Pons (tissue), 1 donor: ENCODE measurements around the gene NPL.

Experiments used
- DNase-seq: peaks from one replicate; pipeline ENCODE4 v3.0.0-alpha.2; 2016; ENCODE audit warnings: low spot score

Gene NPL

DNA sequence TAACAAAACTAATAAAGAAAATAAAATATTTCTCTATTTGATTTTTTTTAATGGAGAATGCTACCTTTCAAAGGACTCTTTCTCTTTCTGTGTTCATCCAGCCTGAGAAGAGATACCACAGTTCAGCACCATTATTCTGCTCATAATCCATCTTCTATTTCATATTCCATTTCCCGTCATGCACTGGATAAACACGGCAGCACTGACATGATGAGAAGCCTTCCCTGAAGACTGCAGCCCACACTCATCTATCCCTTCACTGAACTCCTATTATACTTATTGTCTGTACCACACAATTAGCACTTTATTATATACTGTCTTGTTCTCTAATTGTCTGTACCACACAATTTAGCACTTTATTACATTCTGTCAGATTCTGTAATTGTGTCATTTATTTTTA lies 10.7 kb upstream of the NPL start:
- DNase-seq, result no peak

DNA sequence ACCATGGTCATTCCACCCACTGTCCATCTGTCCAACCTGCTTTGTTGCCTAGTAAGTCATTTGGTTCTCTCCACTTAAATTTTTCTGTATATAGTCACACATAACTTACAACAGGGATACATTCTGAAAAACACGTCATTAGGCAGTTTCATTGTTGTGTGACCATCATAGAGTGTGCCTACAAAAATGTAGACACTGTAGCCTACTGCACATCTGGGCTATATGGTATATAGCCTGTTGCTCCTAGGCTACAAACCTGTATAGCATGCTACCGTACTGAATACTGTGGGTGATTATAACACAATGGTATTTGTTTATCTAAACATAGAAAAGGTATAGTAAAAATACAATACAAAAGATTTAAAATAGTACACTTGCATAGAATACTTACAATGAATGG lies 10.0 kb upstream of the NPL start:
- no peak for DNase-seq

GRCh38 chr1:182781841-182782586 lies 7.6 kb upstream of the NPL start:
- peak; percentile 88 for DNase-seq

DNA sequence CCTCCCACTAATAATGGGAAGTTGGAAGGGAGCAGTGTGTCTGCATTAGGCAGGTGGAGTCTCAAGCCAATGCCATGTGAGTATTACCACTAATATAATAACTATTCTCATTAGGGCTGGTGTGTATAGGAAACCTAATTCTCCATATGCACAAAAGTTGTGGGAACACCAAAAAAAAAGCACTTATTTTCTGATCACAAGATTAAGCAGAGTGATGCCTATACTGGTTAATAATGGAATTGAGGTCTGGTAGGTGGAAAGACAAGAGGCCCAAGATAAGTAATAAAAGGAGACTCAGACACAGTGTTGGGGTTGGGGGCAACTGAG lies 7.0 kb upstream of the NPL start:
- no peak for DNase-seq

GRCh38 chr1:182783068-182783467 lies 6.5 kb upstream of the NPL start:
- no peak for DNase-seq

GRCh38 chr1:182784556-182785171 lies 4.9 kb upstream of the NPL start:
- DNase-seq, result peak; percentile 78

GRCh38 chr1:182785181-182785580 lies 4.4 kb upstream of the NPL start:
- no peak for DNase-seq

DNA sequence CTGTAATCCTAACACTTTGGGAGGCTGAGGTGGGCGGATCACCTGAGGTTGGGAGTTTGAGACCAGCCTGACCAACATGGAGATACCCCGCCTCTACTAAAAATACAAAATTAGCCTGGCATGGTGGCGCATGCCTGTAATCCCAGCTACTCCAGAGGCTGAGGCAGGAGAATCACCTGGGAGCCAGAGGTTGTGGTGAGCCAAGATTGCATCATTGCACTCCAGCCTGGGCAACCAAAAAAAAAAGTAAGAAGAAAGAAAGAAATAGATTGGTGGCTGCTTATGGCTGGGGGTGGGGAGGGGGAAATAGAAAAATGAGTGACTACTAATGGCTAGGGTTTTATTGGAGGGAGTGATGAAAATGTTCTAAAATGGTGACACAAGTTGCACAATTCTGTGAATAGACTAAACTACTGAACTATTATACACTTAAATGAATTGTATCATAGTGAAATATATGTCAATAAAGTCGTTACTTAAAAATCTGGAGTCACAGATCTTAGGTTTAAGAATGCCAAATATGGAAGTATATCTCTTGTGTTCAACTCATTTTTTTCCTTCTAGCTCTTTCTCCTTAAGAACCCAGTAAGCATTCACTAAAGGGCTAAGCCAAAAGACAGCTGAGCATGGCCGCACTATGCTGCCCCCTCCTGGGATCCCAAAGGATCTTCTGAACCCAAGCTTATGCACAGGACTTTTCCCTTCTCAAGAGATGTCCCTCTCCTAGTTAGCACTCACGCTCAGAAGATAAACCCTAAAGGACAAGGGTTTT lies 3.2 kb upstream of the NPL start:
- DNase-seq, result peak; percentile 75

DNA sequence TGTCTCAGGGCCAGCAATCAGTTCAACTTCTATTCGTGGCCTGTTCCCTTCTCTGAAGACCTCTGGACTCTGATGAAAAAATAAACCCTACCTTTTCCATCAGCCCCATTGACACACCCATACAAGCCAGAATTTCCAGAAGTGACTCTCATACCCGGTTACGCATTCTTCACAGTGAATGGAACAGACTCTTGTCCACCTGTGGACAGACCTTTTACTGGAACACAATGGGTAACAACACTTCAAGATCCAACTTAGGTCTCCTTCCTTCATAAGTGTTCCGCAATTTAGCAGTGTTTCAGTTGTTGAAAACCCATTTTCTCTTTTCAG lies 2.6 kb upstream of the NPL start:
- DNase-seq, result no peak

GRCh38 chr1:182791281-182792179 lies 2.0 kb downstream of the NPL start:
- no peak for DNase-seq

DNA sequence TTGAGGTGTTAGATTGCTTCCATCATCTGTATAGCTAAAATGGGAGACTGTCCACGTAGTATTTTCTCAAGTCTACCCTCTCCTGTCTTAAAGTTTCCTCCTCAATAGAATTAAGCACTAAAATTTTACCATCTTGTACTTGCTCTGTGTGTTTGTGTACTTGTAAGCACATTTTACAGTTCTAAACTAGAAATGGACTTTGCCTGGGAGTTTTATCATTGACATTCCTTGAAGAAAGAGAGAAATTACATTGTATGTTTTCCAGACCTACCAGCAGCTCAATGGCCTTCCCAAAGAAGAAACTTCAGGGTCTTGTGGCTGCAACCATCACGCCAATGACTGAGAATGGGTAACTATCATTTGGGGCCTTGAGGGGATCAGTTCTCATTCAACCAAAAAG lies 4.5 kb downstream of the NPL start:
- no peak for DNase-seq

DNA sequence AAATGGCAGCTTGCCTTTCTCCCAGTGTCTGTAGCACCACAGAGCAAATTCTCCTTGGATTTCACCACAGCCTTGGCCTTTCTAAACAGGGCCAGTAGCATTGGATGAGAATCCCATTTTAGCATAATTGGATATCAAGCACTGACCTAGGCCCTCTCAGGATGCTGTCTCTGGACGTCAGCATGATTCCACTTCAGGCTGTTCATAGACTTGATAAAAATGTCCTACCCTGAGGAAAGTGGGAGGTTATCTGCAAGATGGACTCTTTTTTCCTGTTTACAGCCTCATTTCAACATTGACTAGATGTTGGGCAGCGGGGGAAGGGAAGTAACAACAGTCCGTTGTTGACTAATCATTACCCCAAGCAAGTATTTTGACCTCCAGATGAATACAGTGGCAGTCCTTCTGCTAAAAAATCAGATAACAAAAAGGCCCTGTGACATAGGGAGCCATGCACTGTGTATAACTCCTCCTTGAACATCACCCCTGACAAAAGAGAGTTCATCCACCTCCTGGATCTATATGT lies 5.2 kb downstream of the NPL start:
- no peak for DNase-seq

DNA sequence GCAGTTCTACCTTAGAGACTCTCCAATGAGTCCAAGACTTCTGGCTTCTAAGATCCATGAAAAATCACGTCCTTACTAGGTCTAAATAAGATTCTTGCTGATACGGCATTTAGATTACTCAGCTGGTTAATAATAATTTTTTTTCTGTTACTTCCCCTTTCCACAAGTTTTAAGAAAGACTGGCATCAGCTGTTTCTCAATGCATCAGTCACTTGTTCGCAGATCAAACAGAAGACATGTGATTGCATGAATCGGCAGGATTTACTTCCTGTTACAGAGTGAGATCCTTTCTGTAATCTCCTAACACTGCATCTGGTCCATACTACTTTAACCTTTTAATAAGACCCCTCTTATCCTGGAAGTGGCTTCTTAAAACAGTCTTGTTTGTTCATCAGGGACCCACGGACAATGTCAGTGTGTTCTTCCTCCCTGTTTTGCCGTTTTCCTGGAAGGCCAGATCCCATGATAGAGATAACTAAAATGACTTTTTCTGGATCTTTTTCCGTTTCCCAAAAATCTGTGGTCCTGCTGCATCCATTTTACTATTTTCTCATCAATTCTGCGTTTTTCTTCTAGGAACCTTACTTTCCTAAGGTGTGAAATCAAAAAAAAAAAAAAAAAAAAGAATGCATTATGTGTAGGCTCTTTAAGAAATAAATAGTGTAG lies 6.1 kb downstream of the NPL start:
- peak; percentile 90 for DNase-seq

- DNase-seq, result no peak
Observed at GRCh38 chr1:182802006-182802803, 12.6 kb downstream of the NPL start.

DNA sequence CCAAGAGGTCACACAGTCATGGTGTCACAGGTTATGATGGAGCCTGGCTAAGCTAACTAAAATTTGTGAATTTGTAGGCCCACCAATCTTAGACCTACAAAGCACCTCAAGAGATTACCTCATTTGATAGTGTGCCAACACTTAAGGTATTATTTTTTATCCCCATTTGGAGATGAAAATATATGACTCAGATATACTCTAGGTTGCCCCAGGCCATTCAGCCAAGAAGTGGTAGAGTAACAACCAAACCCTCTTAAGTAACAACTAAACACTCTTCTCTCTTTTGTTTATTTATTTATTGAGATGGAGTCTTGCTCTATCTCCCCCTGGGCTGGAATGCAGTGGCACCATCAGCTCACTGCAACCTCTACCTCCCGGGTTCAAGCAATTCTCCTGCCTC lies 14.3 kb downstream of the NPL start:
- DNase-seq, result no peak

DNA sequence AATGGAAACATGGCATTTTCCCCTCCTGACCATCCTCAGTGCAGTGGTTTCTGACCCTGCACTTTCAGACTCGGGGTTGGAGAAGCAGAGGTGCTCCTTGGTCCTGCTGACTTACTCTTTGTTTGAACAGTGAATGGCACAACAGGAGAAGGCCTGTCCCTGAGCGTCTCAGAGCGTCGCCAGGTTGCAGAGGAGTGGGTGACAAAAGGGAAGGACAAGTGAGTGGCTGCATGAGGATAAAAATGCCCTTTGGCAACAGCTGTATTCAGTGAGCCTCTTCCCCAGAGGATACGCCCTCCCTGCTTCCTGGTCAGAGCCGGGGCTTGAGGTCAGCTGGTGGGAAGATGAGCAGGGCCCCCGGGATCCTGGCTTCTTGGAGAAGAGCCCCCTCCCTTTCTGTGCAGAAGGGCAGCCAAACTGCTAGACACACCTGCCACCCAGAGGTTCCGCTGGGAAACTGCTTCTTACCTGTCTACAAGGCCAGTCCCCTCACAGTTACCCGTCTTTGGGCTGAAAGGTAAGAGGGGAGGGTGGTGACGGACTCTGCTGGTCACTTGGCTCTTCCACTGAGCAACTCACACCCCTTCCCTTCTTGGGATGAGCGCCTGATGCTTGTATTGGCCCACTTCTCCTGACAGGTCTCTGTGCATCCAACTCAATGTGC lies 16.6 kb downstream of the NPL start:
- DNase-seq, result no peak

DNA sequence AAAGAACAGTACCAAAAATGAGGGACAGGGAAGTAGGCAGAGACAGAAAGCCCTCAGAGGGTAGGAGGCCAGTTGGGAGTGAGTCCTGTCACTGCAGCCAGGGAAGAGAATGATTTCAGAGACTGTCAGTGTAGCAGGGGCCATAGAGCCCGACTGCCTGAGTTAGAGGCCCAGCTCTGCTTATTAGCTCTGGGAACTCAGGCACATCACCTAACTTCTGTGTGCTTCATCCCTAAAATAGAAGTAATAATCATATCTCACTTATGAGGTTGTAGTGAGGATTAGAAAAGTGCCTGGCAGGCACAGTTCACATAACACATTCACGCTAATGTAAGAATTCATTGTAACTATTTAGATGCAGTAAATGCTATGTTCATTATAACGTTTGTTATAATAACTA lies 18.3 kb downstream of the NPL start:
- no peak for DNase-seq

DNA sequence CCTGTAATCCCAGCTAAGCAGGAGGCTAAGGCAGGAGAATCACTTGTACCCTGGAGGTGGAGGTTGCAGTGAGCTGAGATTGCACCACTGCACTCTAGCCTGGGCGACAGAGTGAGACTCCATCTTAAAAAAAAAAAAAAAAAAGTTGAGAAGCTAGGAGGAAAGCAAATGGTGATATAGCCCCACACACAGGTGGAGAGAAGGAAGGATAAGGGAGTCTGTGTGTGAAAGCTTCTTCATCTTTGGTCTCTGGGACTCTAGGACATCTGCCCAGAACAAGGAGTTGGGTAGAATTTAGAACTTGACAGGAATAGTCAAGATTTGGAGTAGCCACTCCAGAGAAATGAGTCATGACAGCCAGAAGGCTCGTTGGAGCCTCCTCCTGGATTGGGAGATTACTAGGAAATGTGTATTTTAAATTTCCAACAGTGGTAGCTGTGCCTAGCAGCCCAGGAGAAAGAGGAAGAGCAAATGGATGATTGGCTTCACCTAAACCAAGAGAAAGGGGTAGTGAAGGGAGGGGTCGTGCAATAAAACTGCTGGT lies 19.9 kb downstream of the NPL start:
- DNase-seq, result no peak

GRCh38 chr1:182811975-182812722 lies 22.6 kb downstream of the NPL start:
- no peak for DNase-seq
